Body of pancreas (tissue), 4 donors: ENCODE data around the gene PIWIL1. TPM values are rescaled to one million over a fixed set of nuclear protein-coding genes. Genes with fewer than 3 reads are reported as not detected.

Source experiments
- ATAC-seq: fragments of 150-250 bp; one replicate; pipeline ENCODE4 v1.9.1; 2016
- DNase-seq, 4 donors: peaks; one replicate each; pipeline ENCODE4 v3.0.0-alpha.2; 2019
- H3K27ac ChIP-seq, 4 donors: fragments of 200-600 bp; sonication (generic); 1 replicate in 3 of 4; 2 replicates in 1 of 4; pipeline versions ENCODE4 v1.5.1 to v1.6.1; 2016 to 2019; ENCODE audit warnings: mild to moderate bottlenecking in 1 of 4, mixed read lengths in 1 of 4, moderate library complexity in 1 of 4
- H3K27me3 ChIP-seq, 2 donors: fragments of 200-600 bp; sonication (generic); one replicate each; pipeline ENCODE4 v1.6.0; 2016; ENCODE audit warnings: mild to moderate bottlenecking in 1 of 2
- H3K36me3 ChIP-seq, 2 donors: fragments of 200-600 bp; sonication (generic); replicated peaks in 1 of 2; 2 replicates each; pipeline ENCODE4 v1.5.1; 2016; ENCODE audit warnings: low read depth in 2 of 2; ENCODE audit not compliant: insufficient read depth in 1 of 2
- H3K4me1 ChIP-seq: fragments of 200-600 bp; sonication (generic); one replicate; pipeline ENCODE4 v1.6.0; 2016
- H3K4me3 ChIP-seq, 2 donors: fragments of 200-600 bp; sonication (generic); 1 replicate in 1 of 2; 2 replicates in 1 of 2; pipeline ENCODE4 v1.5.1; 2016 to 2019
- H3K9me3 ChIP-seq, 3 donors: fragments of 200-600 bp; sonication (generic); 1 replicate in 2 of 3; 2 replicates in 1 of 3; pipeline ENCODE4 v1.5.1; 2016
- POLR2A ChIP-seq, 3 donors: fragments of 450-650 bp; IDR thresholded peaks; one replicate each; pipeline ENCODE4 v1.6.1; 2016; ENCODE audit warnings: antibody characterized with exemption in 3 of 3, mild to moderate bottlenecking in 2 of 3
- WGBS, 2 donors: methylation state at CpG; one replicate each; pipeline ENCODE4 v1.1.5; 2017; 5-methylcytosine and 5-hydroxymethylcytosine counted together
- intact Hi-C: fragments of 100-400 bp; cut with DNase I; formaldehyde crosslinking; loops from one replicate; pipeline ENCODE4 v1.15.1; 2023
- total RNA-seq, 2 donors: library from RNA; depleted of rRNA; stranded (reverse); fragments of >200 nt; gene quantifications; one replicate each; pipeline ENCODE4 v1.1.0, GENCODE V29; 2016
- TF ChIP-seq, protein P1 (sequence below), 7 experiments: fragments of 450-650 bp in 4 of 7; fragments of 200-600 bp in 3 of 7; sonication (generic) in 3 of 7; IDR thresholded peaks; one replicate each; pipeline ENCODE4 v1.5.1; 2016 to 2019; ENCODE audit warnings: antibody characterized with exemption in 7 of 7

The PIWIL1 gene
- total RNA-seq, 2 donors from 2014 or later: not detected

DNA sequence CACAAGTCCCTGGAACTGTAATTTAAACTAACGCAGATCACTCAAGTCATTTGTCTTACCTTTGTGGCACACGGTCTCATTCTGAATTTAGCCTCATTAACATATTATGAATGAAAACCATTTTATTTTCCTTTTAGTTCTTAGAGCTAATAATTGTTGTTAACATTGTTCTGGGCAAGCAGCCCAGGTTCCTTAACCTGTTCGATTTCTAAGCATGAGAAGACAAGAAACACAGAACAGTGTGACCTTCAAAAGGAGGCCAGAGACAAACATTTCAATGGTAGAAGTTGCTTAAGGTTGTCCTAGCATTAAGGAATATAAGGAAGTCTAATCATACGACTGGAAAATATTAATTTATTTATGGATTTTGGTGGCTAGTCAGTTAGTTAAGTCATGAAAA is 35.2 kb downstream of the PIWIL1 start:
- Histone ChIP-seq H3K4me1 (no peaks in the 10 kb centered on the region), H3K27me3 (no peaks in the 10 kb centered on the region), H3K9me3 (no peaks in the 10 kb centered on the region), H3K36me3 (no peaks in the 10 kb centered on the region), H3K4me3 (no peak overlapping the region), H3K27ac (no peak overlapping the region)
- intact Hi-C loops: no loop called here
- TF ChIP-seq, protein P1, sequence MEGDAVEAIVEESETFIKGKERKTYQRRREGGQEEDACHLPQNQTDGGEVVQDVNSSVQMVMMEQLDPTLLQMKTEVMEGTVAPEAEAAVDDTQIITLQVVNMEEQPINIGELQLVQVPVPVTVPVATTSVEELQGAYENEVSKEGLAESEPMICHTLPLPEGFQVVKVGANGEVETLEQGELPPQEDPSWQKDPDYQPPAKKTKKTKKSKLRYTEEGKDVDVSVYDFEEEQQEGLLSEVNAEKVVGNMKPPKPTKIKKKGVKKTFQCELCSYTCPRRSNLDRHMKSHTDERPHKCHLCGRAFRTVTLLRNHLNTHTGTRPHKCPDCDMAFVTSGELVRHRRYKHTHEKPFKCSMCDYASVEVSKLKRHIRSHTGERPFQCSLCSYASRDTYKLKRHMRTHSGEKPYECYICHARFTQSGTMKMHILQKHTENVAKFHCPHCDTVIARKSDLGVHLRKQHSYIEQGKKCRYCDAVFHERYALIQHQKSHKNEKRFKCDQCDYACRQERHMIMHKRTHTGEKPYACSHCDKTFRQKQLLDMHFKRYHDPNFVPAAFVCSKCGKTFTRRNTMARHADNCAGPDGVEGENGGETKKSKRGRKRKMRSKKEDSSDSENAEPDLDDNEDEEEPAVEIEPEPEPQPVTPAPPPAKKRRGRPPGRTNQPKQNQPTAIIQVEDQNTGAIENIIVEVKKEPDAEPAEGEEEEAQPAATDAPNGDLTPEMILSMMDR (IDR thresholded peaks at IDR 0.05): no peak
- TF ChIP-seq POLR2A (IDR thresholded peaks at IDR 0.05): no peak
- 24 to 27% methylated on average over 4 of the region's 4 CpGs for WGBS, 2 donors
- DNase-seq (no peak), ATAC-seq (no peak)

DNA sequence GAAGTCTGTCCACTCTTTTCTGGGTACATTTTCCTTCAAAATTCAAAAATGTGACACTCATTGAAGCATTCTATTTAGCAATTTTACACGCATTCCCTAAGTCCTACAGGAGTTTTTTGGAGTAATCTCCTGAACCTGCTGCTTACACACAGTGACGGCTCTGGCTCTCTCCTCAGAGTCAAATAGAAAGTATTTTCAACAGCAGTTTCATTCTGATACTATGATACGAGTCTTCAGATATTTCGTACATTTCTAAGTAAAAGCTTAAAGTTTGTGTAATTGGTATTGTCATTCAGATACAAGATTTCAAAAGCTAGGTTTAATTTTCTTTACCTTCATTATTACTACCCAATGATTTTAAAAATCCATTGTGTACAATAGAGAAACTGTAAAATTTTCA is 36.4 kb downstream of the PIWIL1 start:
- no peak overlapping the region for H3K27ac ChIP-seq
- H3K27me3 ChIP-seq: no peaks in the 10 kb centered on the region
- H3K36me3 ChIP-seq: no peaks in the 10 kb centered on the region
- H3K4me1 ChIP-seq: no peaks in the 10 kb centered on the region
- DNase-seq (no peak), ATAC-seq (no peak)
- no peak for TF ChIP-seq POLR2A (IDR thresholded peaks at IDR 0.05)
- TF ChIP-seq, protein P1 (IDR thresholded peaks at IDR 0.05): no peak
- H3K4me3 ChIP-seq: no peak overlapping the region
- 86 to 87% methylated on average over 4 of the region's 4 CpGs for WGBS, 2 donors
- no peaks in the 10 kb centered on the region for H3K9me3 ChIP-seq
- intact Hi-C loops: no loop called here

DNA sequence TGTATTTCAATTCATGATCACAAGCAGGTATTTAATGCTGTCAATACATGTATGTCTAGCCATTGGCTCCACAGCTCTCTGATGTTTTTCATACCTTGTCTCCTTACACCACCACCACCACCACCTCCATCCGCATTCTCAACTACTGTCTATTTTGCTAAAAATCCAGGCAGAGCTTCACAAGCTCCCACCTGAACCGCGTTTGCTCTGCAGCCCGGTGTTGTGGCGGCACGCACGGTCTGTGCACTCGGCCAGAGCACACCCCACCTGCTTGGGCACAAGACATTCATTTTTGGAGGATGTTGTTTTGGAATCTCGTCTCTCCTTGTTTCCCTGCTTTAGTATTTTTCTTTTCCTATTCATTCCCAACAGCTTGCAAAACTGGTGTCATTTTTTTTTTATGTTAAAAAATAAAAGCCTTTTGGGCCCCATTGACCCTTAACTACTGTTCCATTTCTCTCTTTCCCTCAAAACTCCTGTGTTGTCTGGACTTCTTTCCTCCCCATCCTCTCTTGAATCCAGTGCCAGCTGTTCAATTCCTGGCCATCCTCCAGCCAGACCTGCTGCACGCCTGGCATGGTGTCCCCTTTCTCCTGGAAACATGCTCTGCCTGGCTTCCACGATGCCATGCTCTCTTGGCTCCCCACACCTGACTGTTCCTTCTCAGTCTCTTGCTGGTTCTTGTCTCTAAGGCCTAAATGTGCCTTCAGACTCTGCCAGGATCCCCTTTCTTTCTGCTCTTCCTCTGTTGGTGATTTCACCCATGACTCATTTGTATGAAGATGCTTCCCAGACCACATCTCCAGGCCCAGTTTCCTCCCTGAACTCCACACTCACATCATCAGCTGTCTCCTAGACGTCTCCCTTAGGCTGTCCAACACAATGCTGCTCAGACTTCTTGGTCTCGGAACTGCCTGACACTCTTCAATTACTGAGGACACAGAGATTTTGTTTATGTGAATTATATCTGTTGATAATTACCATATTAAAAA is 37.9 kb downstream of the PIWIL1 start:
- ATAC-seq: no peak
- WGBS, 2 donors: 62 to 74% methylated on average over 13 of the region's 13 CpGs
- Histone ChIP-seq H3K4me1 (no peaks in the 10 kb centered on the region), H3K36me3 (no peaks in the 10 kb centered on the region), H3K27me3 (no peaks in the 10 kb centered on the region), H3K9me3 (no peaks in the 10 kb centered on the region), H3K27ac (no peak overlapping the region), H3K4me3 (no peak overlapping the region)
- intact Hi-C loops: no loop called here
- TF ChIP-seq, protein P1 (IDR thresholded peaks at IDR 0.05): no peak
- no peak for TF ChIP-seq POLR2A (IDR thresholded peaks at IDR 0.05)
- no peak for DNase-seq

DNA sequence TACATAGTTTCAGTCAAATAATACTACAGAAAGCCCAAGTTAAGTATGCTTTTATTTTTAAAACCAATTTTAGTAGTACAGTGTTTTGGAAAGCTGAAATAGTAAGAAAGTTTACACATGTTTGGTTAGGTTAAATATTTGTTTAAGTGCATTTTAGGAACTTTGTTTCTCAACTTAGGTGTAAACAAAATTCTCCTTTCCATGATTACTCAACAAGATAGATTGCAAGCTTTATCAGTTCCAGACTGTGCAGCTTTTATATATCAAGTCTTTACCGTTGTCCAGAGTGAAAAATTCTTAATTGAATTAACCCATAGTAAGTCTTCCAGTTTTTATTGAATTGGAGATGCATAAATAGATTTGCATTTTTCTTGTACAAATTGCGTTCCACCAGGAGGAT is 45.1 kb downstream of the PIWIL1 start:
- no peak overlapping the region for H3K27ac ChIP-seq
- H3K9me3 ChIP-seq: no peaks in the 10 kb centered on the region
- intact Hi-C loops: no loop called here
- H3K4me3 ChIP-seq: no peak overlapping the region
- no peaks in the 10 kb centered on the region for H3K36me3 ChIP-seq
- H3K27me3 ChIP-seq: no peaks in the 10 kb centered on the region
- H3K4me1 ChIP-seq: no peaks in the 10 kb centered on the region
- DNase-seq (no peak), ATAC-seq (no peak)
- 31 to 40% methylated on average over 2 of the region's 2 CpGs for WGBS, 2 donors
- no peak for TF ChIP-seq POLR2A (IDR thresholded peaks at IDR 0.05)
- TF ChIP-seq, protein P1 (IDR thresholded peaks at IDR 0.05): no peak
